Brain microvascular endothelial cell (primary cell): ENCODE measurements around the gene ORAI3.

Source experiments
- DNase-seq: peaks from one replicate; pipeline ENCODE4 v3.0.0-alpha.2; 2020
- H3K27ac ChIP-seq: fragments of 250-450 bp; sonication (Bioruptor Pico); 2 replicates; pipeline ENCODE4 v1.5.1; 2020; ENCODE audit warnings: mild to moderate bottlenecking, moderate library complexity
- H3K27me3 ChIP-seq: fragments of 250-450 bp; sonication (Bioruptor Pico); replicated peaks from 2 replicates; pipeline ENCODE4 v1.5.1; 2020; ENCODE audit warnings: mild to moderate bottlenecking
- H3K36me3 ChIP-seq: fragments of 250-450 bp; sonication (Bioruptor Pico); replicated peaks from 2 replicates; pipeline ENCODE4 v1.5.1; 2020; ENCODE audit warnings: mild to moderate bottlenecking
- H3K4me3 ChIP-seq: 2 replicates; pipeline ENCODE4 v1.5.1; 2011; ENCODE audit warnings: low read depth, mild to moderate bottlenecking, control low read depth, low read length, moderate library complexity
- in situ Hi-C: cut with HindIII; loops from 2 replicates; pipeline ENCODE4 v1.10.0; 2017; ENCODE audit warnings: low sequenced_read_pairs, low pct_ligation_motif_present
- TF ChIP-seq, protein P1 (sequence below): IDR thresholded peaks from 2 replicates; pipeline ENCODE4 v1.5.1; 2011; ENCODE audit warnings: low read depth, mild to moderate bottlenecking, moderate library complexity, low read length, control low read depth, inconsistent platforms; ENCODE audit errors: missing control alignments

The ORAI3 gene

DNA sequence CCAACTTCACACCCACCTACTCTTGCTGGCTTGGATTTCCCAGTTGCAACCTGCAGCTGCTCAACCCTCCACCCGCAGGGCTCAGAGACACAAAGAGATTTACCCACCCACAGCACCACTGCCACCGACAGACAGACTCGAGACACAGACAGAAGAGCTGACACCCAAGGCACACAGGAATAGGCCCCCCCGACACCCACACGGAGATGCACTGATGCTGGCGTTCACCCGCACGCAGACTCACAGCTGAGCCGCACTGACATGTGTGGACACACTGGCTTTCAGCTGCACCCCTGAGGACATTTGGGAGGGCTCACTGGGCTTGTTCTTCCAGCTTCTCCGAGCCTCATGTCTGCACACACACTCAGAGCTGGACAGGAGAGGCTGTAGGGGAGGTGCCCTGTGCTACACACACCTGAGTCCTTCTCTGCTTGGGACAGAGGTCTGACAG lies 53.4 kb downstream of the ORAI3 start:
- no peak for DNase-seq
- TF ChIP-seq, protein P1, sequence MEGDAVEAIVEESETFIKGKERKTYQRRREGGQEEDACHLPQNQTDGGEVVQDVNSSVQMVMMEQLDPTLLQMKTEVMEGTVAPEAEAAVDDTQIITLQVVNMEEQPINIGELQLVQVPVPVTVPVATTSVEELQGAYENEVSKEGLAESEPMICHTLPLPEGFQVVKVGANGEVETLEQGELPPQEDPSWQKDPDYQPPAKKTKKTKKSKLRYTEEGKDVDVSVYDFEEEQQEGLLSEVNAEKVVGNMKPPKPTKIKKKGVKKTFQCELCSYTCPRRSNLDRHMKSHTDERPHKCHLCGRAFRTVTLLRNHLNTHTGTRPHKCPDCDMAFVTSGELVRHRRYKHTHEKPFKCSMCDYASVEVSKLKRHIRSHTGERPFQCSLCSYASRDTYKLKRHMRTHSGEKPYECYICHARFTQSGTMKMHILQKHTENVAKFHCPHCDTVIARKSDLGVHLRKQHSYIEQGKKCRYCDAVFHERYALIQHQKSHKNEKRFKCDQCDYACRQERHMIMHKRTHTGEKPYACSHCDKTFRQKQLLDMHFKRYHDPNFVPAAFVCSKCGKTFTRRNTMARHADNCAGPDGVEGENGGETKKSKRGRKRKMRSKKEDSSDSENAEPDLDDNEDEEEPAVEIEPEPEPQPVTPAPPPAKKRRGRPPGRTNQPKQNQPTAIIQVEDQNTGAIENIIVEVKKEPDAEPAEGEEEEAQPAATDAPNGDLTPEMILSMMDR, result no peak
- in situ Hi-C loops, result no loop called here
- H3K27me3 ChIP-seq, result no peaks in the 10 kb centered on the region
- H3K4me3 ChIP-seq, result no peak overlapping the region
- no peak overlapping the region for H3K27ac ChIP-seq
- H3K36me3 ChIP-seq, result no peaks in the 10 kb centered on the region

DNA sequence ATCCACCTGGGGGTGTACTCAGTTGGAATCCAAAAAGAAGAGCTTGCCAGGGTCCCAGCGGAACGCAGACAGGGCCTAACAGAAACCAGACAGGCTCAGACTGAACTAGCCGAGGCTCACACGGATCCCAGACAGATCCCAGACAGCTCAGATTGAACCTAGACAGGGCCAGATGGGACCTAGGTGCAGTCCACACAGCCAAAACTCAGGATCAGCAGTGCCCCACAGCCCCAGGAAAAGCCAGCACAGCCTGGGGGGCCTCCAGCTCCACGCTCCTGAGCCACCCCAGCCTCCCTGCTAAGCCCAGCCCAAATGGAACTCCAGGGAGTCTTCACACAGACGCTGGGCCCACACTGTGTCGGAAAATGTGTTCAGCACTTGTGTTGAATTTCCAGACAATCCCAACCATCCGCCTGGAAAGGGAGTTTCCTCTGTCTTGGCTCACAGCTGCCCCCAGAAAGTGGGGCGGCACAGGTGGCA lies 54.0 kb downstream of the ORAI3 start:
- TF ChIP-seq, protein P1, result no peak
- no peak overlapping the region for H3K4me3 ChIP-seq
- DNase-seq, result no peak

DNA sequence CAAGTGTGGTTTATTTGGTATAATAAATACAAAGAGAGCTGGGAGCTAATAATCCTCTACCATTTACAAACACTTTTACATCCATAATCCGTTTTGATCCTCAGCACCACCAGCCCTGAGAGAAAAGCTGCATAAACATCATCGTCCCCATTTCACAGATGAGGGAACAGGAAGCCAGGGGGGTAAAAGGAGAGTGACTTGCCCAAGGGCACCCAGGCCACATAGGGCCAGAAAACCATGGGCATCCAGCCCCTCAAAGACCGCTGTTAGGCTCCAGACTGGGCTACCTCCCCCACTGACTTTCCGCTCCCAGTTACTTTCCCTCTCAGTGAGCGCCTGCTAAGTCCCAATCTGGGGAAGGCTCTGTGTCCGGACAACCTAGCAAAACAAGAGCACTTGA lies 54.9 kb downstream of the ORAI3 start:
- no peaks in the 10 kb centered on the region for H3K27me3 ChIP-seq
- H3K36me3 ChIP-seq, result no peaks in the 10 kb centered on the region
- H3K27ac ChIP-seq, result no peak overlapping the region
- no peak for DNase-seq
- in situ Hi-C loops, result no loop called here
- no peak overlapping the region for H3K4me3 ChIP-seq
- TF ChIP-seq, protein P1, result no peak

More for the DNA sequence above, 54.0 kb downstream of the ORAI3 start:
- in situ Hi-C loops, result no loop called here
- Histone ChIP-seq H3K27ac (no peak overlapping the region), H3K36me3 (no peaks in the 10 kb centered on the region), H3K27me3 (no peaks in the 10 kb centered on the region)
